HepG2 (cell line): ENCODE measurements around the gene GRHL1. TPM values are rescaled to one million over a fixed set of nuclear protein-coding genes. Genes with fewer than 3 reads are reported as not detected.
A peak's percentile ranks its signal among the peaks of the same experiment; 100 is the strongest.

Experiments used
- CCDC6 ChIP-seq: sonication (generic); formaldehyde crosslinking; IDR thresholded peaks from 2 replicates; pipeline ENCODE4 v1.8.1; 2022; ENCODE audit warnings: mild to moderate bottlenecking, missing genetic modification reagents, moderate library complexity
- CHCHD3 ChIP-seq: sonication (generic); formaldehyde crosslinking; IDR thresholded peaks from 2 replicates; pipeline ENCODE4 v1.8.0; 2022; ENCODE audit warnings: mild to moderate bottlenecking, missing genetic modification reagents, moderate library complexity
- CSRNP2 ChIP-seq: sonication (generic); formaldehyde crosslinking; conservative IDR thresholded peaks from 2 replicates; pipeline ENCODE4 v1.8.0; 2022; ENCODE audit warnings: low read depth, missing genetic modification reagents
- GATAD1 ChIP-seq: IDR thresholded peaks from 2 replicates; pipeline ENCODE4 v1.6.1; 2016; ENCODE audit warnings: missing genetic modification reagents, missing compliant biosample characterization
- GMEB2 ChIP-seq: IDR thresholded peaks from 2 replicates; pipeline ENCODE4 v1.6.1; 2016; ENCODE audit warnings: missing biosample characterization, missing genetic modification reagents, low read depth
- ISL2 ChIP-seq: sonication (generic); formaldehyde crosslinking; IDR thresholded peaks from 2 replicates; pipeline ENCODE4 v1.5.0; 2020; ENCODE audit warnings: missing genetic modification reagents
- ISX ChIP-seq: sonication (generic); formaldehyde crosslinking; conservative IDR thresholded peaks from 2 replicates; pipeline ENCODE4 v1.5.0; 2020; ENCODE audit warnings: missing genetic modification reagents
- KDM6A ChIP-seq: IDR thresholded peaks from 2 replicates; pipeline ENCODE4 v1.6.1; 2016; ENCODE audit warnings: low read depth
- MED1 ChIP-seq: sonication (generic); formaldehyde crosslinking; IDR thresholded peaks from 2 replicates; pipeline ENCODE4 v1.4.0; 2020; ENCODE audit warnings: missing genetic modification reagents
- MLXIP ChIP-seq: sonication (generic); formaldehyde crosslinking; IDR thresholded peaks from 2 replicates; pipeline ENCODE4 v1.9.0; 2021; ENCODE audit warnings: missing genetic modification reagents, borderline replicate concordance
- MTF1 ChIP-seq: sonication (generic); formaldehyde crosslinking; IDR thresholded peaks from 2 replicates; pipeline ENCODE4 v1.5.0; 2020; ENCODE audit warnings: missing genetic modification reagents
- NFKBIZ ChIP-seq: IDR thresholded peaks from 2 replicates; pipeline ENCODE4 v1.6.1; 2018; ENCODE audit warnings: missing genetic modification reagents, missing compliant biosample characterization
- PAXIP1 ChIP-seq: sonication (generic); formaldehyde crosslinking; conservative IDR thresholded peaks from 2 replicates; pipeline ENCODE4 v1.4.0; 2020; ENCODE audit warnings: mild to moderate bottlenecking, missing genetic modification reagents, moderate library complexity
- POLR2G ChIP-seq: fragments of 200-400 bp; formaldehyde crosslinking; IDR thresholded peaks from 2 replicates; pipeline ENCODE4 v1.6.1; 2018; ENCODE audit warnings: mild to moderate bottlenecking, low read depth, low read length, moderate library complexity
- SMC3 ChIP-seq: IDR thresholded peaks from 2 replicates; pipeline ENCODE4 v1.6.1; 2011; ENCODE audit warnings: low read length, improper control_type of control experiment
- ZGPAT ChIP-seq: IDR thresholded peaks from 2 replicates; pipeline ENCODE4 v1.6.1; 2016; ENCODE audit warnings: mild to moderate bottlenecking
- ZNF205 ChIP-seq: IDR thresholded peaks from 2 replicates; pipeline ENCODE4 v1.6.1; 2018; ENCODE audit warnings: missing biosample characterization, missing genetic modification reagents
- ZNF234 ChIP-seq: sonication (generic); formaldehyde crosslinking; conservative IDR thresholded peaks from 2 replicates; pipeline ENCODE4 v1.5.1; 2020; ENCODE audit warnings: mild to moderate bottlenecking, missing genetic modification reagents
- ZNF326 ChIP-seq: sonication (generic); formaldehyde crosslinking; IDR thresholded peaks from 2 replicates; pipeline ENCODE4 v1.4.0; 2020; ENCODE audit warnings: missing genetic modification reagents, borderline replicate concordance
- ZNF431 ChIP-seq: sonication (generic); formaldehyde crosslinking; IDR thresholded peaks from 2 replicates; pipeline ENCODE4 v1.9.0; 2022; ENCODE audit warnings: missing genetic modification reagents, low read depth, mild to moderate bottlenecking, borderline replicate concordance
- ZNF605 ChIP-seq: sonication (generic); formaldehyde crosslinking; IDR thresholded peaks from 2 replicates; pipeline ENCODE4 v1.8.0; 2022; ENCODE audit warnings: mild to moderate bottlenecking, missing genetic modification reagents
- polyA plus RNA-seq, 8 experiments: library from polyadenylated mRNA; depleted of rRNA in 3 of 8; stranded (reverse) in 7 of 8; unstranded in 1 of 8; fragments of >200 nt; fragmentation: Illumina TruSeq in 4 of 8; extraction: Trizol in 4 of 8; gene quantifications; 2 replicates each; pipeline versions ENCODE4 v1.2.1 to v1.2.3, GENCODE V29; 2011 to 2016; ENCODE audit warnings: low read depth in 4 of 8, missing spikeins in 1 of 8, mixed read lengths in 1 of 8; ENCODE audit not compliant: insufficient read depth in 1 of 8
- total RNA-seq, 5 experiments: library from RNA; depleted of rRNA; stranded (reverse); fragments of >200 nt; fragmentation: Illumina TruSeq; extraction: Trizol; gene quantifications; 2 replicates each; pipeline ENCODE4 v1.2.3, GENCODE V29; 2016; ENCODE audit warnings: low read depth in 1 of 5

Gene GRHL1
- total and polyA plus RNA-seq, 2 of the 13 experiments (the other 11 are each of a cell fraction or from before 2014, with no cell fraction given), result 9.3 to 12.0 TPM

- no peak for TF ChIP-seq ZNF205 (CRISPR knock-in tag)
- TF ChIP-seq PAXIP1 (CRISPR knock-in tag), result peak; percentile 41; the same call in 1 of the 2 replicates
- TF ChIP-seq ZNF234 (CRISPR knock-in tag), result no peak
- TF ChIP-seq ZGPAT (CRISPR knock-in tag), result peak; percentile 63; the same call in 1 of the 2 replicates
- TF ChIP-seq ISX, result no peak
- TF ChIP-seq GMEB2 (CRISPR knock-in tag), result no peak
- no peak for TF ChIP-seq CHCHD3
- TF ChIP-seq ISL2 (CRISPR knock-in tag), result no peak
- TF ChIP-seq MTF1 (CRISPR knock-in tag), result no peak
- no peak for TF ChIP-seq ZNF326
- peak; percentile 29; the same call in 1 of the 2 replicates for TF ChIP-seq GATAD1
- no peak for TF ChIP-seq ZNF431 (CRISPR knock-in tag)
- no peak for TF ChIP-seq KDM6A (CRISPR knock-in tag)
- no peak for TF ChIP-seq MLXIP (CRISPR knock-in tag)
- TF ChIP-seq POLR2G, result no peak
- TF ChIP-seq SMC3, result peak; percentile 28; the same call in 1 of the 2 replicates
- peak; percentile 75 for TF ChIP-seq MED1 (CRISPR knock-in tag)
- TF ChIP-seq NFKBIZ (CRISPR knock-in tag), result no peak
- no peak for TF ChIP-seq CCDC6
- TF ChIP-seq ZNF605 (CRISPR knock-in tag), result no peak
- no peak for TF ChIP-seq CSRNP2
Measured at GRCh38 chr2:10019174-10019573, 67.7 kb downstream of the GRHL1 start (continued).
